Upper lobe of left lung (tissue), 6 donors: Measurements from ENCODE around the gene CD44. TPM values are rescaled to one million over a fixed set of nuclear protein-coding genes. Genes with fewer than 3 reads are reported as not detected.
A peak's percentile ranks its signal among the peaks of the same experiment; 100 is the strongest.
"Not testable (repeated sequence)": the region's sequence is repeated elsewhere in the genome, so short reads cannot be mapped to it uniquely, and the experiment has no call there.

Source experiments
- ATAC-seq, 2 donors: fragments of 200-7000 bp; cut with Tn5 transposase; one replicate each; pipeline ENCODE4 v1.9.1; 2022; ENCODE audit warnings: mild to moderate bottlenecking in 2 of 2, moderate library complexity in 2 of 2; ENCODE audit not compliant: low FRiP score in 2 of 2
- DNase-seq, 2 donors: peaks; one replicate each; pipeline ENCODE4 v3.0.0-alpha.2; 2019 to 2020
- H3K27ac ChIP-seq, 4 donors: fragments of 200-600 bp; sonication (generic); one replicate each; pipeline ENCODE4 v1.5.1; 2016 to 2019
- H3K27me3 ChIP-seq, 4 donors: fragments of 200-600 bp; sonication (generic); one replicate each; pipeline ENCODE4 v1.5.1; 2017 to 2019
- H3K36me3 ChIP-seq, 4 donors: fragments of 200-600 bp; sonication (generic); one replicate each; pipeline ENCODE4 v1.5.1; 2016 to 2019
- H3K4me1 ChIP-seq, 4 donors: fragments of 200-600 bp; sonication (generic); one replicate each; pipeline ENCODE4 v1.5.1; 2018 to 2019
- H3K4me3 ChIP-seq, 4 donors: fragments of 200-600 bp; sonication (generic); one replicate each; pipeline ENCODE4 v1.5.1; 2017 to 2019; ENCODE audit warnings: mild to moderate bottlenecking in 2 of 4, moderate library complexity in 1 of 4
- H3K9me3 ChIP-seq, 4 donors: fragments of 200-600 bp; sonication (generic); one replicate each; pipeline ENCODE4 v1.5.1; 2018 to 2019
- CTCF ChIP-seq, 6 experiments: fragments of 450-650 bp in 4 of 6; fragments of 200-600 bp in 2 of 6; sonication (generic) in 2 of 6; IDR thresholded peaks; one replicate each; pipeline ENCODE4 v1.5.1; 2016 to 2019; ENCODE audit warnings: antibody characterized with exemption in 6 of 6
- EP300 ChIP-seq, 4 donors: sonication (generic); formaldehyde crosslinking; IDR thresholded peaks; one replicate each; pipeline ENCODE4 v1.5.1; 2017; ENCODE audit warnings: antibody characterized with exemption in 4 of 4, control low read depth in 2 of 4
- POLR2A ChIP-seq, 4 donors: fragments of 450-650 bp; IDR thresholded peaks; one replicate each; pipeline ENCODE4 v1.5.1; 2016 to 2017; ENCODE audit warnings: antibody characterized with exemption in 4 of 4, mild to moderate bottlenecking in 2 of 4
- POLR2AphosphoS5 ChIP-seq, 2 donors: sonication (generic); formaldehyde crosslinking; IDR thresholded peaks; one replicate each; pipeline ENCODE4 v1.5.1; 2017; ENCODE audit warnings: antibody characterized with exemption in 2 of 2
- WGBS, 2 donors: methylation state at CpG; one replicate each; pipeline ENCODE4 v1.1.5; 2017 to 2018; 5-methylcytosine and 5-hydroxymethylcytosine counted together
- total RNA-seq, 6 donors: library from RNA; depleted of rRNA in 4 of 6; stranded (reverse); fragments of >200 nt in 4 of 6; gene quantifications; one replicate each; pipeline versions ENCODE4 v1.1.0 to v1.2.1, GENCODE V29; 2016 to 2021
- donor health status: DM: no; HTN: no; CAD: no; lungs with moderate emphysema.
- donor health status: DM: no; HTN: yes; CAD: no; lungs with severe emphysema.

The CD44 gene
- total RNA-seq, 6 donors from 2014 or later, result 454 to 696 (median 551) TPM

GRCh38 chr11:35105319-35106079, 33.5 kb upstream of the CD44 start:
- Histone ChIP-seq H3K9me3 (no peaks in the 10 kb centered on the region), H3K36me3 (no peaks in the 10 kb centered on the region), H3K27me3 (no peaks in the 10 kb centered on the region), H3K4me3 (no peak overlapping the region), H3K4me1 (peaks cover 0 to 2% (median under 1%) of the 10 kb centered on the region in 4 donors), H3K27ac (no peak overlapping the region)
- TF ChIP-seq EP300 (IDR thresholded peaks at IDR 0.05) (no peak), CTCF (IDR thresholded peaks at IDR 0.05) (no peak), POLR2A (IDR thresholded peaks at IDR 0.05) (no peak), POLR2AphosphoS5 (IDR thresholded peaks at IDR 0.05) (no peak)
- ATAC-seq (no peak), DNase-seq (no peak)

GRCh38 chr11:35106595-35106994, 32.4 kb upstream of the CD44 start:
- DNase-seq (no peak), ATAC-seq (peak in 1 of 2 donors; percentile 35)
- 48 to 67% methylated on average over 2 of the region's 2 CpGs for WGBS, 2 donors
- H3K27ac ChIP-seq, result no peak overlapping the region
- H3K4me3 ChIP-seq, result no peak overlapping the region
- no peaks in the 10 kb centered on the region for H3K27me3 ChIP-seq
- peaks cover 8 to 13% (median 10%) of the 10 kb centered on the region in 4 donors for H3K4me1 ChIP-seq
- H3K36me3 ChIP-seq, result no peaks in the 10 kb centered on the region
- TF ChIP-seq EP300 (IDR thresholded peaks at IDR 0.05) (no peak), POLR2AphosphoS5 (IDR thresholded peaks at IDR 0.05) (no peak), POLR2A (IDR thresholded peaks at IDR 0.05) (no peak), CTCF (IDR thresholded peaks at IDR 0.05) (no peak)
- H3K9me3 ChIP-seq, result no peaks in the 10 kb centered on the region

- Histone ChIP-seq H3K4me3 (no peak overlapping the region), H3K9me3 (no peaks in the 10 kb centered on the region), H3K27me3 (no peaks in the 10 kb centered on the region), H3K4me1 (peaks cover 9 to 20% (median 14%) of the 10 kb centered on the region in 4 donors), H3K36me3 (no peaks in the 10 kb centered on the region), H3K27ac (no peak overlapping the region)
- no peak for TF ChIP-seq POLR2A (IDR thresholded peaks at IDR 0.05)
- no peak for TF ChIP-seq EP300 (IDR thresholded peaks at IDR 0.05)
- no peak for TF ChIP-seq POLR2AphosphoS5 (IDR thresholded peaks at IDR 0.05)
- TF ChIP-seq CTCF (IDR thresholded peaks at IDR 0.05), result no peak
- DNase-seq (no peak), ATAC-seq (no peak)
- WGBS, 2 donors, result 39 to 69% methylated on average over 2 of the region's 2 CpGs
Measured at GRCh38 chr11:35107861-35108260, 31.1 kb upstream of the CD44 start.

- ATAC-seq, H3K27ac ChIP-seq, H3K9me3 ChIP-seq, H3K27me3 ChIP-seq, H3K36me3 ChIP-seq, H3K4me3 ChIP-seq, DNase-seq: not testable (repeated sequence)
- 75 to 81% methylated on average over 1 of the region's 1 CpG for WGBS, 2 donors
- peaks cover 9 to 20% (median 14%) of the 10 kb centered on the region in 4 donors for H3K4me1 ChIP-seq
Measured at GRCh38 chr11:35108336-35108735, 30.6 kb upstream of the CD44 start.

GRCh38 chr11:35109041-35109440, 29.9 kb upstream of the CD44 start:
- no peaks in the 10 kb centered on the region for H3K27me3 ChIP-seq
- ATAC-seq, result no peak
- H3K4me1 ChIP-seq, result peaks cover 9 to 20% (median 14%) of the 10 kb centered on the region in 4 donors
- H3K4me3 ChIP-seq, result no peak overlapping the region
- no peak overlapping the region for H3K27ac ChIP-seq
- H3K9me3 ChIP-seq, result no peaks in the 10 kb centered on the region
- no peak for DNase-seq
- H3K36me3 ChIP-seq, result no peaks in the 10 kb centered on the region
- TF ChIP-seq POLR2AphosphoS5 (IDR thresholded peaks at IDR 0.05), result no peak
- TF ChIP-seq POLR2A (IDR thresholded peaks at IDR 0.05), result no peak
- TF ChIP-seq CTCF (IDR thresholded peaks at IDR 0.05), result no peak
- no peak for TF ChIP-seq EP300 (IDR thresholded peaks at IDR 0.05)
